Activated CD8-positive, alpha-beta memory T cell treated with anti-CD3 and anti-CD28 coated beads, Interleukin-2, amount 50 U/mL, for 1 hour (primary cell): ENCODE measurements around the gene CEP104.

Experiments used
- DNase-seq: peaks from one replicate; pipeline ENCODE4 v3.0.0-alpha.2; 2020; ENCODE audit errors: extremely low read depth

CEP104 gene

DNA sequence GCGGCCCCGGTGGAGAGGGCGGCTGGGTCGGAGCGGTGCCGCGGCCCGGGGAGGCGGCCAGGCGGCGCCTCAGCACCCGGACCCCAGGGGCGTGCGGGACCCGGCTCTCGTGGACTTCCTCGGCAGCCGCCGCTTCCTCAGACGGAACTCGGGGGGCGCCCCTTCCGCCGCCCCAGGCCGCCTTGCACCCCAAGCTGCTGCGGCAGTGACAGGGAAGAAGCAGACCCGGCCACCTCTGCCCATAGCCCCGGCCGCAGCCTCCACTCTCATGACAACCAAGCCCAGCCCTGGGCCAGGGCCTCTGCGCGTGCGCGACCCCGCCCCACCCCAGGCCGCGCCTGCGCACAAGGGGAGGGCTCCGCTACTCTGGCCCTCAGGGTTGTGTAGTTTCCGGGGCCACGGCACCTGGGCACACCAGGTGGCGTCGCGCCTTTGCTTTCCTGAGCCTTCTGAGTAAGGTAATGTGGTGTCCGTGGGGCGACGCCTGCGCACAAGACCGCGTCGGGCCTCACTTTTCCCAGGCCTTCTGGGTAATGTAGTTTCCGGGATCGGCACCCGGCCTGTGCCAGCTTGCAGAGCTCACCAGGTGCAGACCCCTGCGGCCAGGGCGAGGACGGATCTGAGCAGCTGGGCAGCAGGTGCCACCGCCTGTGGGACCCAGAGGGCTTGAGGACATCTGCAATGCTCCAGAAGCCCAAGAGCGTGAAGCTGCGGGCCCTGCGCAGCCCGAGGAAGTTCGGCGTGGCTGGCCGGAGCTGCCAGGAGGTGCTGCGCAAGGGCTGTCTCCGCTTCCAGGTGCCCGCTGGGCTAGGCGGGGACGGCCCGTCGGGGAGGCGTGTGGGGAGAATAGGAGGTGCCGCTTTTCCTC, at the start of gene CEP104, which contains the start of gene DFFB:
CEP104 (minus strand) TSS at position 289 of the 868 bp plus-strand sequence. CDS start 4,804 bp downstream, outside the sequence.
DFFB (plus strand) TSS at position 554 of the 868 bp plus-strand sequence; CDS start at position 682, 128 bp downstream.
- peak; percentile 96 for DNase-seq

DNA sequence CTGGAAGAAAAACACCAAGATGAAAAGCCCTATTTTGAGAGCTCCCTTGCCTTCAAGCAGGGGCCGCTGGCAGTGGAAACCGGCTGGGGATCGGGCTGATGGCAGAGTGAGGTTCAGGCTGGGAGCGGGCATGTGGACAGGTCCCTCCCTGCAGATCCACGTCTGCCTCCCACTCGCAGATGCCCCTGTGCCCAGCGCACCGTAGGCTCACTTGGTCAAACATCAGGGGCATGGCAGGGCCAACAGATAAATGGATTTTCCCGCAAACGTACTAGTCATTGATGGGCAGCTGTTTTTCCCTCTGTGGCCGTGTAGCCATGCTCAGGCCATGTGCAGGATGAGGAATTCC, 49.6 kb upstream of the CEP104 start:
- DNase-seq: no peak

DNA sequence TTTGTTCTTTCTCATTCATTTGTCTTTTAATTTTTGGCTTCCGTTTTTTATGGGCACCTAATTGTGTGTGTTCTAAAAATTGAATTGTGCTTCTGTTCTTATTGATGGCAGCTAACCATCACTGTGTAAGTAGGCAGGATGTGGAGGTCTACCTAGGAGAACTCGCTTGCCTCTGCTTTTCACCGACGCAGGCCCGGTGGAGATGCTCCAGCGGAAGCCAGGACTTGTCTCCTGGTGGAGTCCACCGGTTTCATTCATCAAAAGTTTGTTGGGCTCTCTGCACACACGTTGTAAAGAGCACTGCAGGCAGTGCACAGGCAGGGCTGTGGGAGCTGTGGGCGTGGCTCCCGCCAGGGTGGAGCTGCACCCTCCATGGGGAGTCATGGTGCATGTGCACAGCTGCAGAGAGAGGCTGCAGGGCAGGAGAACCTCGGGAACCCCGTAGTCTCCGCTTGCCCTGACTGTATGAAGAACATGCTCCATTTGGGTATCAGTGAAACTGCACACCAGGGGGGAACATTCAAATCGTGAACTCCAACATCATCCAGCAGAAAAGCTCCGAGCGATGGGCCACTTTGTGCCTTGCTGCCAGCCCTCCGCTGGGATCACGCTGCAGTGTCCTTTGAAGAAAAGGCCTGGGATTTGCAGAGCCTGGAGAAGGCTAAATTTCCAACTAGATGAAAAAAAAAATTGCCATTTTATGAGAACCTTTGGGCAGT, 49.1 kb upstream of the CEP104 start:
- DNase-seq: no peak

DNA sequence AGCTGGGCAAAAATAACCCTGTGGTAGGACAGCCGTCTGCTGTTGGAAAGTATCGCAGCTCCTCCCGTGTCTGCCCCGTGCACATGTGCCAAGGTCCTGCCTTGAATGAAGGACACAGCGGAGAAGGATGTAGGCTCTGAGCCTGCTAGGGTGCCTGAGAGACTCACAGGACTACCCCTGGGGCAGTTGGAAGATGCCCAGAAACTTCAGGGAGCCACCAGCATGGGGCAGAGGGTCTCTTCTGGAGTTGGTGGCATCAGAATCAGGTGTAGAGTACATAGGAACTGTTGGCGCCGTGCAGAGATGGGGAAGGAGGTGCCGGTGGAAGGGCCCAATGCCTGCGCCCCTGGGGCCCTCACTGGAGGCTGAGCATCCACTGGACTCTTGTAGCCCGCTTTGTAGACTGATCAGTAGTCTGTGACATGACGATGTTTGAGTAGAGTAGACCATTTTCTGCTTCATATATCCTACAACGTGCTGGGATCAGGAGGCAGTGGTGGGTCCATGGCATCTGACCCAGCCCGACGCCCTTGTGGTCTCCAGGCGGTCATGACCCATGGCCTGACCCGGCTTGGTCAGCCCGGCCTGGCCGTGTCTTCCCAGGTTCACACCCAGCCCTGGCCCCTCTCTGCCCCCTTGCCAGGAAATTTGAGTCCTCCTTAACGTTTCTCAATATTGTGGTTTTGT, 48.4 kb upstream of the CEP104 start:
- DNase-seq: no peak

DNA sequence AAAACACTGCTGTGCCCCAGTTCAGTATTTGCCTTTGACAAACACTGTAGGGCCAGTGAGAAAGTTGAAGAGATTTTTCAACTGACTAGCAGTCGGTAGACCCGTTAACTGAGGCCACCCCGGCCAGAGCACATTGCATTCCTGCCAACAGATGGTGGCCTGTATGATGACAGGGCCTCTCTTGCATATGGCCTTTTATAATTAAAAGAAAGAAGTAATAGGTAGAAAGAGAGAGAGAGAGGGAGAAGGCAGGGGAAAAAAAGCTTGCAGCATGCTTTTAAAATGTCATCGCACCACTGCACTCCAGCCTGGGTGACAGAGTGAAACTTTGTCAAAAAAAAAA, 47.8 kb upstream of the CEP104 start:
- DNase-seq: no peak

DNA sequence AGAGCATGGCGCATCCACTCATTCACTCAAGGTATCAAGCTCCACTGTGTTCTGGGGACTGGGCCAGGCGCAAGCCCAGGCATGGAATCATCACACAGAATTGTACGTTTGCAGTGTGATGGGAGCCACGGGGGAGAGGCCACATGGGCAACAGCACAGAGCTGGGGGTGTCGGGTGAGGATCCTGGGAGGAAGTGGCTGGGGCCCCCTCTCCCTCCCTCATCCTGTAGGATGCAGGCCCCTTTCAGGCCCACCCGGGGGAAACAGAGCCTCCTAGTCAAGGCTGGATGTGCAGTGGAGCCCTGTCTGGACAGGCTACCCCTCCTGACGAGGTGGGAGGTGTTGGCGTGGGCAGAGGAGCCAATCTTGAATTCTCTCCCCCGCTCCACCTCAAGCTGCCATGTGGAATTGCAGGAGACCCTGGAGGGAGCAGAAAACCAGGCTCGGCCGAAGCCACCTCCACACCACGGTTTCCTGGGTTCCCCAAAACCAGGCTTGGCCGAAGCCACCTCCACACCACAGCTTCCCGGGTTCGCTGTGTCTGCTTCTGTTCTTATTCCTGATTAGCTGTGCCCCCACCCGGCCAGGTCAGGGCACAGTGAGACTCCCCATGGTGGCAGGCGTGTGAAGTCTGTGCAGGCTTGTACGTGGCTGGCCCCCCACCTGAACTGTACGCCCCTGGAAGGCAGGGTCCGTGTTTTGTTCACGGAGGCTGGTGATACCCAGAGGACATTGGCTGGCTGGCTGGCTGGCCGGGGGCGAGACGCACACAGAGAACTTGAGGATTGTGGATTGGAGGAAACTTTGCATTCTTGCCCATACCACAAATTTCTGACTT, 47.2 kb upstream of the CEP104 start:
- DNase-seq: no peak

DNA sequence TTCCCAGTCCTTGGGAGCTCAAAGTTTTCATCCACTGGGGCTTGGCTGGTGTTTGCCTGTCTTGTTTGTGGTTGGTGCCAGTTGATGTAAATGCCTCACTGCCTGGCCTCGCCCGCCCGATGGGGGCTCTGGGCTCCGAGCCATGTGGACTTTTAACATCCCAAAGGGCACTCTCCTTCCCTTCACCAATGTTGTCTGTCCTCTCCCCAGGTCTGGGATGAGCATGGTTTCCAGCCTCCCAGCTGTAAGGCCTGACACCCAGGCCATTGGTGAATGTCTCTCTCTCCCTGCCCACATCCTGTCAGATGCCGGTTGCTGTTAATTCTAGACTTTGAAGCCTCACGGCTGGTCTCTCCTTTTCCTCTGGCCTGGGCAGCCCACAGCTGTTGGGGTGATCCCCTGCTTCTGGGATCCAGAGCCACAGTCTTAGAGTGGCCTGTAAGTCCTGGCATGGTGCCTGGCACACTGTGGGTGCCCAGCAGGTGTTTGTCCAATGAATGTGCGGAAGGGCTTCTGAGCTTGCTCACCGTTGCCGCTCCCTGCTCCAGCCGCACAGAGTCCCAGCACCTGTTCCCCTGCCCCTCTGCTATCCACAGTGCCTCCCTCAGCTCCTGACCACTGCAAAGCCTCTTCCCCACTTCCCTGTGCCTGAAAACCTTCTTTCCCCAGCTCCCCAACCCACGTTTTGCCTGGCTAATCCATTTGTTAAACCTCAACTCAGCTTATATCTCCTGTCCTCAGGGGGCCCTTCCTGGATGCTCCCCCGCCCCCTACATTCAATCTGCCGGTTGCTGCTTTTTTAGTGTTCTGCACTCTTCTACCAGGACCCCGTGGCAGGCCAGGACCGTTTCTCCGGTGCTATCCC, 46.4 kb upstream of the CEP104 start:
- no peak for DNase-seq

DNA sequence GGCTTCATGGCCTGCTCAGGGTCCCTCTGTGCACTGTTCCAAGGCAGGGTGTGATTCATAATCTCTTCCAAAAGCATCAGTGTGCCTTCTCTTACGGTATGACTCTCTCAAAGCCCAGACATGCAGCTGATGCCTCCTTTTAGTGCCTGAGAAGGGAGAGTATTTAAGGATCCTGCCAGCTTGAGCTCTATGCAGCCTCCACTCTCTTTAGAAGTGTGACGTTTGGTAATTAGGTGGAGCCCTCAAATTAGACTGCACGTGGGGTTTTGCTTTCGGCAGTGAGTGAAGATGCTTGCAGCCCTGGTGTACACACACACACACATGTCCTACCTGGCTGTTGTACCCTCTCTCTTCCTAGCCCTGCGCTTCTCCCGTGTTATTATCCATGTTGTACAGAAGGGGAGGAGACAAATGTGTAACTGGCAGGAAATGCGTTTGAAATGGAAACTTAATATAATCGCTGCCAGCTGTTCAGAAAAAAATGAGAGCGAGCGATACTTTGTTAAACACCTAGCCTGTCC, 45.6 kb upstream of the CEP104 start:
- peak; percentile 18 for DNase-seq

DNA sequence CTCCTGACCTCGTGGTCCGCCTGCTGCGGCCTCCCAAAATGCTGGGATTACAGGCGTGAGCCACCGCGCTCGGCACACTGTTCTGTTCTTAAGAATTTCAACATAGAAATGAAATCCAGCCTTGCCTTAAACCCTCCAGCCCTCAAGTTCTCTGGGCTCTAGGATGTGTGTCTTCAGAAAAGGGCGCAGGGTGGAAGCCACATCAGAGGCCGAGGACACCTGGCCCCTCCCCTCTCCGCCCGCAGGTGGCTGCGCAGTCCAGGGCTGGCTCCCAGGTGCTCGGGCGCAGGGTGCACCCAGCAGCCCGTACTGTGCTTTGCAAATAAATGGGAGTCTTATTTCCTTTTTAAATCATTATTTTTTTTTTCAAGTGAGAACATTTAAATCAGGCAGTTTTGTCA, 45.1 kb upstream of the CEP104 start:
- no peak for DNase-seq

DNA sequence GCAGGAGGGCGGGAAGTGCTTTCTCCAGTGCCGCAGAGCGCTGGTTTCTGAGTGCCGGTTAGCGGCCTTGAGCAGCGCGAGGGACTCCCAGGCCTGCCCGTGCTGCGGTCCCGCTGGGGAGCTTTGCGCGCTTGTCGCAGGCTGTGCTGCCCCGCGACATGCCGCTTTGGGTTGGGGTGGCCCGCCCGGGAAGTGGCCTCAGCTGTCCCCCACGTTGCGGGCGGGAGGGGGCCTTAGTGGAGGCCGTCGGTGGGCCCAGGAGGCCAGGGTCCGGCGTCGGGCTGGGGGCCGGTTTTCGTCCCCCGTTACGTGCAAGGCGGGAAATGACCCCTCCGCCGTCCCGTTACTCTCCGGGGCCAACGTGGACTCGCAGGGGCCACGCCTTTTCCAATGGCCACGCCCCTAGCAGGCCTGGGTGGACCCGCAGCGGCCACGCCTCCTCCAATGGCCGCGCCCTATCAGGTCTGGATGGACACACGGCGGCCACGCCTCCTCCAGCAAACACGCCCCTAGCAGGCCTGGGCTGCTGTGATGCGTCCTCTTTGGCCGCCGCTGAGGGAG, 44.0 kb upstream of the CEP104 start:
- peak; percentile 21 for DNase-seq

DNA sequence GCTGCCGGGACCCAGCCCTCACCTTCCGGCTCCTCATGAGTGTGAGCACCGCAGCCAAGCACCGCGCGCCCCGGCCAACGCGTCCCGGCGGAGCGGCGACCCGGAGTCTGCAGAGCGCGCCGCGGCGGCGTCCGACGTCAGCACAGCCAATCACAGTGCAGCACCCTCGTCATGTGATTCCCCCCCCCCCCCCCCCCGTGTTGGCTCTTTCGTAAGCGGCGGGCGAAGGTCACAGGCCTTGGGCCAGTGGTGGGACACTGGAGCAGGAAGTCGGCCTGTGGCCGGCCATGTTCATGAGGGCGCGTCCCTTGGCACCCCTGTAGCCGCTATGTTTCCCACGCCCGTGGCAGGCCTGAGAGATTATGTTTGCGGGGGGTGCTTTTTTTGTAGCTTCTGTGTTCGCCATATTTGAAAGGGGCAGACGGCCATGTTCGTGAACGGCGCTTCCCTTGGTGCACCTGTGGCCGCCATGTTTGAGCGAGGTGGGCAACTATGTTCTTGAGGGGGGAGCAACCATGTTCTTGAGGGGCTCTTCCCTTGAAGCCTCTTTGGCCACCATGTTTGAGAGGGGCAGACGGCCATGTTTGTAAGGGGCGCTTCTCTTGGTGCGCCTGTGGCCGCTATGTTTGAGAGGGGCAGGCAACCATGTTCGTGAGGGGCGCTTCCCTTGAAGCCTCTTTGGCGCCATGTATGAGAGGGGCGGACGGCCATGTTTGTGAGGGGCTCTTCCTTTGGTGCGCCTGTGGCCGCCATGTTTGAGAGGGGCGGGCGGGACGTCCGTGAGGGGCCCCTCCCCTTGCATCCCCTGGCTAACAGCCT, 43.3 kb upstream of the CEP104 start, which contains the start of gene C1orf174:
C1orf174 (minus strand) TSS at position 123 of the 819 bp plus-strand sequence; CDS start at position 37, 86 bp downstream.
- DNase-seq: peak; percentile 92

DNA sequence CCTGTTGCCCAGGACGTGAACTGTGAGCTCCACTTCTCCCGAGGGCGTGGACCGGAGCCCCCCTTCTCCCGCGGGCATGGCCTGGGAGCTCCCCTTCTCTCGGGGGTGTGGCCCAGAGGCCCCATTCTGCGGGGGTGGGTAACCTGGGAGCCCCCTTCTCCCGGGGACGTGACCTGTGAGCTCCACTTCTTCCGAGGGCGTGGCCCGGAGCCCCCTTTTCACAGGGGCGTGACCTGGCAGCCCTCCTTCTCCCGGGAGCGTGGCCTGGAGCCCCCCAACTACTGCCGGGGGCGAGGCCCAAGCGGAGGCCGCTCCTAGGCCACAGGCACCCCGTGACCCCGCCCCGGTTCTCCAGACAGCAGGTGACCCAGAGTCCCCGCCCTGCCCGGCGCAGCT, 42.7 kb upstream of the CEP104 start:
- DNase-seq: no peak

DNA sequence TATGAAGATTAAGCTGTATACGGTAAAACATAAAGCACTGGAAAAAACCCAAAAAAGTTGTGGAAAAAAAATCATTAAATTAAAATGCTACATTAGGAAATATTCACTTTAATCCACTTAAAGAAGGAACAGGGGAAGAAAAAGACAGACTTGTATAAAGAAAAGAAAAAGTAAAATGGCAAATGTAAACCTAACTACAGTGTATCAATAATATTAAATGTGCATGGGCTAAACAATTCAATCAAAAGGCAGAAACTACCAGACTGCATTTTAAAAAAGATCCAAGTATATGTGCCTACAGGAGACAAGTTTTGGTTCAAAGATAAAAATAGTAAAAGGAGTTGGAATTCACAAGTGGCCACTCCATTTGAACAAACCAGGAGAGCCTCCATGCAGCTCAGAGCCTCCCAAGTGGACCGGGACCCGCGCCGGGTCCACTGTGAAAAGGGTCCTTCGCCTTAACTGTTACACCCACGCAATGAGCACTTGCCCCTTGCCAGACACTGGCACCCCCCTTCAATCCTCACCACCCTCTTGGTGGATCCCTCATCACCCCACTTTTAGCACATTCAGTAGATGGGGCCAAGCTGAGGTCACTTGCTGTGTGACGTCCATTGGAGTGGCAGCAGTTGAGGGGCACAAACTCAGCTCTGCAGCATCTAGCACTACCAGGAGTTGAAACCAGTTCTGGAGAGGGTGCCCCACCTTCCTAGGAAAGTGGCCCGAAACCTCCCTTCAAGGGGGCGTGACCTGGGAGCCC, 42.2 kb upstream of the CEP104 start:
- no peak for DNase-seq

DNA sequence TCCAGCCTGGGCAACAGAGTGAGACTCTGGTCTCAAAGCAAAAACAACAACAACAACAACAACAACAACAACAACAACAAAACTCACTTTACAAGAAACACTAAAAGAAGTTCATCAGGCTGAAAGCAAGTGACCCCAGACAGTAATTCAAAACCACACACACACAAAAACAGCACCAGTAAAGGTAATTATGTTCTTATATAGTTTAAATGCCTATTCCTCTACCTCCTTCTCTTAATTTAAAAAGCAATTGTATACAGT, 41.4 kb upstream of the CEP104 start:
- DNase-seq: no peak

DNA sequence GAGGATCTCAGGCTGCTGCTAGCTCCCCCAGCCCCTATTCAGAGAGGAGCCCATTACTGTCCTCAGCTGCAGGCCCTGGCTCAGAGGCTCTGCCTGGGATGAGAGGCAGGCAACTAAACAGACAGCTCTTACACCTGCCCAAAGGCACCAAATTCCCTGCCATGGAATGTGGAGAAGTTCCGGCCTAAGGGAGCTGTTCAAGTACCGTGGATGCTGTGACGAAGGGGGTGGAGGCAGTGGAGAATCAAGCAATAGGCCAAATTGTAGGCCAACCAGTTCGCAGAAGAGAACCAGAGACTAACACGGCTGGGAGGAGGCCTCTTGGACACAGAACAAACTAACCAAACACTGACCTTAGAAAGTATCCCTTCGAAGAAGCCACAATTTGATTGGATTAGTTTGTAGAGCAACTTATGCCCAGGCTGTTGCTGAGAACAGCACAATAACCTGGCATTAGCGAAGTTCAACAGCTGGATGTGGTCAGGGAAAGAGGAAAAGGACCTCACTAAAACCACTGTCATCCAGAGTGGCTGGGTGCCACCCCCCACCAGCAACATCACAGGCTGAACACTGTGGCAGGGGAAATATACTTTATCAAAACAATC, 39.5 kb upstream of the CEP104 start:
- DNase-seq: no peak

DNA sequence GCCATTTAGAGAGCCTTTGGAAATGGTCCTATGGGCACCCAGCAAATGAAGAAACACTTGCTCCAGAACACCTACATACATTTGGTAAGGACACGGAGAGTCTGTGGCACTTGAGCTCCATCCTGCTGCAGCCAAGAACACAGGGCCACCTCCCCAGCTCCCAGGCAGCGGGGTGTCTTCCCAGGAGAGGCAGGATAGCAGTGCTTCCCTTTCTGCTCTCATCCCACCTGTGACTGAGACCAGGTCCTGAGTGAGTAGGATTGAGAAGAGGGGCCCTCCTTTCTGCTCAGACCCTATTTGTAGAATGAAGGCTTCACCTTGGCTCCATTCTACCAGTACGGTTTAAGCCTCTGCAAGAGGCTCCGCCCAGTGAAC, 38.9 kb upstream of the CEP104 start:
- DNase-seq: no peak

DNA sequence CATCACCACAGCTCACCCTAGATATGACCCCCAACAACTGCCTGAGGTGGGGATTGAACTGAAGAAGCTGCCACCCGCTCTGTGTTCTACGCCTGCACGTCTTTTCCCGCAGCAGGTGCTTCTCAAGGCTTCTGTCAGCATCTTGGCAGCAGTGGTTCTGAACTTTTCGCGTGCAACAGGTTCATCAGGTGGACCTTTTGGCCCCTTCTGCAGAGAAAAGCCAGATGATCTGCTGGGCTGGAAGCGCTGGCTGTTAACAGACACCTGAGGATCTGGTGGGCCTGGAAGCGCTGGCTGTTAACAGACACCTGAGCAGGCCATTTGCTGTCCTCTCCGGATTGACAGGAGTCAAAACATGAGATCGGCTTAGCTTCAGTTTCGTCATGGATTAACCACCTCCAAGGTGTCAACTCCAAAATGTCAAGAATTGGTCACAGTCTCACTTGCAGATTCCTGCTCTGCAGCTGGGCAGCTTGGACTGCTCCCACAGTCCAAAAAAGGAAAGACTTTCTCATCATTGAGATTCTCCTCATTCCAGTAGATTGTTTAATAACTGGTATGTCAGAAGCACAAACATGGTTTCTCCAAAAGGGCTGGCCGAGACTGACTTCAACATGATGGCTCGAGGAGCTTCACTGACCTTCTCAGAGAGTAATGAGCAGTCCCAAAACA, 38.4 kb upstream of the CEP104 start:
- no peak for DNase-seq
